ENCODE data around the gene ATRNL1.

DNA sequence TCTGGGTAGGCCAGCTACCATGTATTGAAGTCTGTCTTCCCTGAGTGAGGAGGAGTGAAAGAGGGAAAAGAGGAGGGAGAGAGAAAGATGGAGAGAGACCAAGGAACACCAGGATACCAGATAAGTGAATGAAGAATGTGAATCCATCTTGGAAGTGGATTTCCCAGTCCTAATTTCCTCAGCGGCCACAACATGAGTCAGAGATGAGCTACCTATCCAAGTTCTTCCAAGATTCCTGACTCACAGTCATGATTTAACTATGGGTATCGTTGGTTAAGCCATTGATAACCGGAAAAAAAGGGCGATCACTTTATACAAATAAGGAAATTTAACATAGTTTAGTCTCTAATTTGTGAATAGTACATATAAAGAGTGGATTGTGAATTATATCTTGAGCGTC lies 561.8 kb downstream of the ATRNL1 start:
- no peak for TF ChIP-seq CTCF (conservative IDR thresholded peaks at IDR 0.05; ENCODE audit: low read depth, low read length)
- TF ChIP-seq EZH2 (IDR thresholded peaks at IDR 0.05; ENCODE audit: low read length, unreplicated experiment), result no peak
